ENCODE results near the gene LOXHD1.

The LOXHD1 gene

GRCh38 chr18:46554406-46555080 lies 102.5 kb downstream of the LOXHD1 start:
- no peak for DNase-seq (ENCODE audit: low read depth in 1 of 2, low spot score in 1 of 2)
- no peaks in the 10 kb centered on the region for H3K27me3 ChIP-seq (ENCODE audit: insufficient read depth, poor library complexity, severe bottlenecking)
- no peak overlapping the region for H3K27ac ChIP-seq (replicated peaks)
- TF ChIP-seq SPI1 (IDR thresholded peaks at IDR 0.05; ENCODE audit: borderline replicate concordance, low read depth) (no peak), POLR2AphosphoS5 (IDR thresholded peaks at IDR 0.05; ENCODE audit: low read depth) (no peak), GABPA (IDR thresholded peaks at IDR 0.05; ENCODE audit: low read depth) (no peak), REST (IDR thresholded peaks at IDR 0.05; ENCODE audit: insufficient replicate concordance, low read depth) (no peak)
- TF ChIP-seq, protein P1, sequence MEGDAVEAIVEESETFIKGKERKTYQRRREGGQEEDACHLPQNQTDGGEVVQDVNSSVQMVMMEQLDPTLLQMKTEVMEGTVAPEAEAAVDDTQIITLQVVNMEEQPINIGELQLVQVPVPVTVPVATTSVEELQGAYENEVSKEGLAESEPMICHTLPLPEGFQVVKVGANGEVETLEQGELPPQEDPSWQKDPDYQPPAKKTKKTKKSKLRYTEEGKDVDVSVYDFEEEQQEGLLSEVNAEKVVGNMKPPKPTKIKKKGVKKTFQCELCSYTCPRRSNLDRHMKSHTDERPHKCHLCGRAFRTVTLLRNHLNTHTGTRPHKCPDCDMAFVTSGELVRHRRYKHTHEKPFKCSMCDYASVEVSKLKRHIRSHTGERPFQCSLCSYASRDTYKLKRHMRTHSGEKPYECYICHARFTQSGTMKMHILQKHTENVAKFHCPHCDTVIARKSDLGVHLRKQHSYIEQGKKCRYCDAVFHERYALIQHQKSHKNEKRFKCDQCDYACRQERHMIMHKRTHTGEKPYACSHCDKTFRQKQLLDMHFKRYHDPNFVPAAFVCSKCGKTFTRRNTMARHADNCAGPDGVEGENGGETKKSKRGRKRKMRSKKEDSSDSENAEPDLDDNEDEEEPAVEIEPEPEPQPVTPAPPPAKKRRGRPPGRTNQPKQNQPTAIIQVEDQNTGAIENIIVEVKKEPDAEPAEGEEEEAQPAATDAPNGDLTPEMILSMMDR (IDR thresholded peaks at IDR 0.05; ENCODE audit: insufficient read depth, low read length) = no peak
- no peak overlapping the region for H3K4me3 ChIP-seq (replicated peaks; ENCODE audit: insufficient read depth, low read length)

GRCh38 chr18:46550609-46551008 lies 106.4 kb downstream of the LOXHD1 start:
- H3K4me3 ChIP-seq (replicated peaks; ENCODE audit: insufficient read depth, low read length) = no peak overlapping the region
- no peak for DNase-seq (ENCODE audit: low read depth in 1 of 2, low spot score in 1 of 2)
- no peak for TF ChIP-seq GABPA (IDR thresholded peaks at IDR 0.05; ENCODE audit: low read depth)
- TF ChIP-seq, protein P1 (IDR thresholded peaks at IDR 0.05; ENCODE audit: insufficient read depth, low read length) = no peak
- no peak for TF ChIP-seq SPI1 (IDR thresholded peaks at IDR 0.05; ENCODE audit: borderline replicate concordance, low read depth)
- TF ChIP-seq POLR2AphosphoS5 (IDR thresholded peaks at IDR 0.05; ENCODE audit: low read depth) = no peak
- TF ChIP-seq REST (IDR thresholded peaks at IDR 0.05; ENCODE audit: insufficient replicate concordance, low read depth) = no peak
- H3K27ac ChIP-seq (replicated peaks) = no peak overlapping the region
- H3K27me3 ChIP-seq (ENCODE audit: insufficient read depth, poor library complexity, severe bottlenecking) = peaks cover 4% of the 10 kb centered on the region

DNA sequence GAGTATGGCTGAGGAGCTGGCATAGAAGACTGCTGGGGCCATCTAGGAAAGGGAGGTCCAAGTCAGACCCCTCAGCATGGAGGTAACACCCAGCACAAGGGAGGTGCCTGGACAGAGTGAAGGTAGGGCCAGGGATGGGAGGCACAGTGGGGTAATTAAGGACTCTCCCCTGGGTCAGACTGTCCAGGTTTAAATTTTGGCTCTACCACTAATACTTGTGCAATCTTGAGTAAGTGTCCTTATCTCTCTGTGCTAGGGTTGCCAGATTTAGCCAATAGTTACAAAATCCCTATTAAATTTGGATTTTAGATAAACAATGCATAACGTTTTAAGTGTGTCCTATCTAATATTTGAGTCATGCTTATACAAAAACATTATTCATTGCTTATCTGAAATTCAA lies 109.5 kb downstream of the LOXHD1 start:
- H3K27ac ChIP-seq (replicated peaks) = no peak overlapping the region
- TF ChIP-seq, protein P1 (IDR thresholded peaks at IDR 0.05; ENCODE audit: insufficient read depth, low read length) = no peak
- TF ChIP-seq POLR2AphosphoS5 (IDR thresholded peaks at IDR 0.05; ENCODE audit: low read depth) = no peak
- no peak for TF ChIP-seq GABPA (IDR thresholded peaks at IDR 0.05; ENCODE audit: low read depth)
- TF ChIP-seq SPI1 (IDR thresholded peaks at IDR 0.05; ENCODE audit: borderline replicate concordance, low read depth) = no peak
- no peak for TF ChIP-seq REST (IDR thresholded peaks at IDR 0.05; ENCODE audit: insufficient replicate concordance, low read depth)

More for the DNA sequence above, 109.5 kb downstream of the LOXHD1 start:
- H3K27me3 ChIP-seq (ENCODE audit: insufficient read depth, poor library complexity, severe bottlenecking) = peaks cover 4% of the 10 kb centered on the region
- no peak for DNase-seq (ENCODE audit: low read depth in 1 of 2, low spot score in 1 of 2)
- no peak overlapping the region for H3K4me3 ChIP-seq (replicated peaks; ENCODE audit: insufficient read depth, low read length)
